Measurements from ENCODE around the gene SMIM35. TPM values are rescaled to one million over a fixed set of nuclear protein-coding genes. Genes with fewer than 3 reads are reported as not detected.

SMIM35 gene
- total RNA-seq, 2 experiments from 2014 or later: 2.2 to 2.4 TPM

DNA sequence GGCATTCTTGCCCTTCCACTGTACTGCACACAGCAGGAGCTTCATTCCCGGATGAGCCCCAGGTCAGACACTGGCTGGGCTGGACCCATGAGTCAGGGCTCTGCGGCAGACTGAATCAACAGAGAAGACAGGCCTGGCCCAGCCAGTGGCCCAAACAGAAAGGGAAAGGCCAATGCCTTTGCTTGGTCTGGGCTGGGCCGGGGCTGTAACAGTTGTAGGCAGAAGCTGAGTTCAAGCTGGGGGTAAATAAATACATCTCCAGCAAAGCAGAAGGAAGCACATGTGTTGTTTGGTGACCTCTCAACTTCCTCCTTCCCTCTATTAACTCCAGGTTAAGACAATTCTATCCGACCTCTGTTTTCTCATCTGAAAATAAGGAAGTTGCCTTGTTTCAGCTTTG is 1.8 kb upstream of the SMIM35 start:
- H3K9me3 Mint-ChIP-seq (ENCODE audit: insufficient read depth): peaks cover 23% of the 10 kb centered on the region
- POLR2A ChIA-PET: no interaction called here
- ATAC-seq (no peak), DNase-seq (no peak)
- CTCF ChIA-PET: no interaction called here
- no peak overlapping the region for H3K27ac Mint-ChIP-seq
- no peak overlapping the region for H3K4me3 Mint-ChIP-seq
- peaks cover 7% of the 10 kb centered on the region for H3K27me3 Mint-ChIP-seq (ENCODE audit: low read depth)
- H3K36me3 Mint-ChIP-seq (ENCODE audit: low read depth): peaks cover 7% of the 10 kb centered on the region
- H3K4me1 Mint-ChIP-seq (ENCODE audit: low read depth): no peaks in the 10 kb centered on the region

DNA sequence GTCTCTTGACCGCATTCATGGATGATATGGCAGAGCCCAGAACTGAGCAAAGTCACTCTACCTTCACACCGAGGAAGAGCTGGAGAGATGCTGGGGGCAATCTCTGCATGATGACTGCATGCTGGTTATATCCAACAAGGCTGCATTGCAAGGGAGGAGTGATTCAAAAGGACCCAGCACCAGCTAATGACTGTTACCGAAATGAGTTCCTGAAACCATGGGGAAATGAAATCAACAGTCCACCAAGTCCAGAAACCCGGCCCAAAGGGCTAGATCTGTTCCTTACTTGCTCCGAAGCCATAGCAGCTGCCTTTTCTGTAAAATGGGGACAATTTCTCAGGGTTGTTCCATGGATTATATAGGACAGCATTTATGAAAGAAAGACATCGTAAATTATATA is 1.2 kb upstream of the SMIM35 start:
- H3K9me3 Mint-ChIP-seq (ENCODE audit: insufficient read depth): peaks cover 23% of the 10 kb centered on the region
- ChIA-PET POLR2A (no interaction called here), CTCF (no interaction called here)
- ATAC-seq (no peak), DNase-seq (no peak)
- no peak overlapping the region for H3K4me3 Mint-ChIP-seq
- H3K27ac Mint-ChIP-seq: no peak overlapping the region
- H3K27me3 Mint-ChIP-seq (ENCODE audit: low read depth): peaks cover 5% of the 10 kb centered on the region
- no peaks in the 10 kb centered on the region for H3K4me1 Mint-ChIP-seq (ENCODE audit: low read depth)
- H3K36me3 Mint-ChIP-seq (ENCODE audit: low read depth): peaks cover 7% of the 10 kb centered on the region

DNA sequence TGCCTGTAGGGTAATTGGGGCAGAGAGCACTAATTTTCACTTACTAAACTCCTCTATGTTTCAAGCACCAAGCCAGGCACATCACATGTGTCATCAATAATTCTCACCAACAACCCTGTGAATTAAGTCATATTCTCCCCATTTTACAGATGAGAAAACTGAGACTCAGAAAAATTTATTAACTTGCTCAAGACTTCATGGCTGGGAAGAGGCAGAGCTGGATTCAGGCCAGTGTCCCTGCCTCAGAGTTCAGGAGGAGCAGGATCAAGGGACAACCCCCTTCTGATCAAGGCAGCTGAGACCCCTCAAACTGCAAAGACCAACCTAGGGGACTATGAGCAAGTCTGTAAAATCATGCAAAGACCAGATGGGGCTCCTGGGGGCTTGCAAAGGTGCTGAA is 2.1 kb downstream of the SMIM35 start:
- peaks cover 6% of the 10 kb centered on the region for H3K27me3 Mint-ChIP-seq (ENCODE audit: low read depth)
- ATAC-seq (no peak), DNase-seq (no peak)
- no peak overlapping the region for H3K27ac Mint-ChIP-seq
- H3K4me1 Mint-ChIP-seq (ENCODE audit: low read depth): no peaks in the 10 kb centered on the region
- H3K9me3 Mint-ChIP-seq (ENCODE audit: insufficient read depth): peaks cover 23% of the 10 kb centered on the region
- ChIA-PET CTCF (no interaction called here), POLR2A (no interaction called here)
- peaks cover 7% of the 10 kb centered on the region for H3K36me3 Mint-ChIP-seq (ENCODE audit: low read depth)
- no peak overlapping the region for H3K4me3 Mint-ChIP-seq

DNA sequence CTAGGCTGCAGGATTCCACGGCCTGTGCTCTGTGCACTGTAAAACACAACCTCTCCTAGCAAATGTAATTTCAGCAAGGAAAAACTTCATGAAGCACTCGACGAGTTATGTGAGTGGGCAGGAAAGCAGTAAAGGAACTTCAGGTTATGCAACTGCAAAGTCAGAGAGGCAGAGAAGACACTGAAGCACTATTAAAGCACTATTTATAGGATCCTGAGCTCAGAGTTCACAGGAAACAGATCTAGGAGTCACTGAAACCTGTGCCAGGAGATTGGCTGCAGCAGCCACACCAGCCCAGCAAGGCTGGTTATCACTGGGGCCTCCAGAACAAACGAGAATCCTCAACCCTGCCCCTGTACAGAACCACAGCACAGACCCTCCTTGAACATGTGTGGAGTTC is 2.5 kb downstream of the SMIM35 start:
- H3K9me3 Mint-ChIP-seq (ENCODE audit: insufficient read depth): peaks cover 23% of the 10 kb centered on the region
- H3K4me3 Mint-ChIP-seq: no peak overlapping the region
- no peak overlapping the region for H3K27ac Mint-ChIP-seq
- ChIA-PET POLR2A (no interaction called here), CTCF (no interaction called here)
- no peak for DNase-seq
- H3K36me3 Mint-ChIP-seq (ENCODE audit: low read depth): peaks cover 7% of the 10 kb centered on the region
- no peaks in the 10 kb centered on the region for H3K4me1 Mint-ChIP-seq (ENCODE audit: low read depth)
- no peak for ATAC-seq
- H3K27me3 Mint-ChIP-seq (ENCODE audit: low read depth): peaks cover 6% of the 10 kb centered on the region

DNA sequence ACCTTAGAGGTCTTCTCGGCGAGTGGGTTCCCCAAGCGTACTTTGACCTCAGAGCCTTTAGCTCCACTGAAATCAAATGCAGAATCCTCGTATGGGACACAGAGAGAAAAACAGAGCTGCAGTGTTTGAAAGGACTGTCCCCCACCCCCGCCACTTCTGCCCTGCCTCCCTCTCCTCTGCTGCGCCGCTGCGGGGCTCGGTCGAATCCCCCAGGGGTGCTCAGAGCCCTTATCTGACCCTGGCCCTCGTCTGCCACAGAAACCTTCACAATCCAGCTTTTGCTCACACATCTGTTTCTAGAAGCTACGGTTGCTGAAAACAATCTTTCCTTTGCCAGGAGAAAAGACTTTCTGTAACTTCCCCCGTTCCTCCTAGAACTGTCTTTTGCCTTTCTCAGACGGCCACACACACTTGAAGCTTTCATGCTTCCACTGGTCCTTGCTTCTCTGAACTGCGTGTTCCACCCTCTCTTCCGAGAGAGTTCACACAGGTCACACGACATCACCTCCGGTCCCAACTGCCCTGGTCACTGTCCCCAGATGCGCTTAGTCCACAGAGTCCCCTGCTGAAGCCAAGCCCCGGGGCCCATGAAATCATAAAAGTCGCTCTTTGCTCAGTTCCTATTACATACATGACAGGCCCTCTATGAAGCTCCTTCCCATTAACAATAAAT is 3.7 kb downstream of the SMIM35 start:
- ChIA-PET CTCF (no interaction called here), POLR2A (interaction anchor here (0.7 kb wide), 1 partner anchor 59 kb away, joined by 3 read pairs; no protein-coding TSS in a partner anchor)
- peaks cover 8% of the 10 kb centered on the region for H3K27me3 Mint-ChIP-seq (ENCODE audit: low read depth)
- peaks cover 17% of the 10 kb centered on the region for H3K9me3 Mint-ChIP-seq (ENCODE audit: insufficient read depth)
- H3K27ac Mint-ChIP-seq: no peak overlapping the region
- H3K4me1 Mint-ChIP-seq (ENCODE audit: low read depth): no peaks in the 10 kb centered on the region
- H3K4me3 Mint-ChIP-seq: no peak overlapping the region
- no peak for ATAC-seq
- DNase-seq: no peak
- peaks cover 6% of the 10 kb centered on the region for H3K36me3 Mint-ChIP-seq (ENCODE audit: low read depth)

DNA sequence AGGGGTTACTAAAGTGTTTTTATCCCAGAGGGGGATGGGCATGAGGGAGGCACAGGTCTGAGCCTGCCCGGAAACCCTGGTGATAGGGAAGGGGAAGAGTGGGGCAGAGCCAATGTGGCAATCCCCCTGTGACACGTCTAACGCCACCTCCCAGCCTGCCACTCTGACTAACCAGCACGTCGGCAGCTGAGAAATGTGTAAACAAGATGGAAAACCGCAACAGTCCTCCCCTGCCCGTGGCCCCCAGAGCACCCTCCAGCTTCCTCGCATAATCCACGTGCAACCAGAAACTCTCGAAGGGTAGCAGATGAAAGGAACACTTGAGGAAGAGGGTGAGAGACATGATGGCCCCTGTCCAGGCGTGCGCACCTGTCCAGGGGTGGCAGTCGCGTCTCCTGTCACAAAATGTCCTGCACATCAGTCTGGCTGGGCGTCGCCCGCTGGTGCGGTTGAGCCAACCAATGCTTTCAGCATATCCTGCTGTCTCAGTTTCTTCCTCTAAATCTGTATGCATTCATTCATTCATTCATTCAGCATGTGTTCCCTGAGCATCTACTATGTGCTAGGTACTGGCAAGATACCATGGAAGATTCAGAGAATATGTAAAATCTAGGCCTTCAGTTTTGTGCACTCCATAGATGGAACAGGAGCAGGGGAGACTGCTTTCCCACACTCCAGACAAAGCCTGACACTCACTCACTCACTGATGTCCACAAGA is 5.4 kb downstream of the SMIM35 start:
- Mint-ChIP-seq H3K4me1 (ENCODE audit: low read depth) (peaks cover 10% of the 10 kb centered on the region), H3K27me3 (ENCODE audit: low read depth) (peaks cover 8% of the 10 kb centered on the region), H3K4me3 (no peak overlapping the region), H3K27ac (no peak overlapping the region), H3K36me3 (ENCODE audit: low read depth) (peaks cover under 1% of the 10 kb centered on the region), H3K9me3 (ENCODE audit: insufficient read depth) (peaks cover 2% of the 10 kb centered on the region)
- CTCF ChIA-PET: interaction anchor here (1.5 kb wide), 1 partner anchor 28 kb away, joined by 4 read pairs; no protein-coding TSS in a partner anchor
- no peak for ATAC-seq
- DNase-seq: no peak
- POLR2A ChIA-PET: no interaction called here

DNA sequence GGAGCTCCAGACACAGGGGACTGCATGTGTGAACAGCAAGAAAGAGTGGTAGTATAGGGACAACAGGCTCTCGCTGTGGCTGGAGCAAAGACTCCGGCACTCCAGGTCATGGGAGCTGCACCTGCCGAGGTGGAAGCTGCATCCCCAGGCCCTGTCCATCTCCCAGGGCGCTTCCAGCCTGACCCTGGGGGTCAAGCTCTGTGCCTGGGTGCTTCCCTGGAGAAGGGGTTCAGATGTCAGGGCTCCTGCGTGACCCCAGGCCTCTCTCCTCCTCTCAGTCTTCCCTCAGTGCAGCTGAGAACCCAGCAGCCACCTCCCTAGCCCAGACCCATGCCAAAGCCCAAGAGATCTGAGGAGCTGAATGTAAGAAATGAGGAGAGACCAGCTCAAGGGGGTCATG is 6.5 kb downstream of the SMIM35 start:
- POLR2A ChIA-PET: no interaction called here

DNA sequence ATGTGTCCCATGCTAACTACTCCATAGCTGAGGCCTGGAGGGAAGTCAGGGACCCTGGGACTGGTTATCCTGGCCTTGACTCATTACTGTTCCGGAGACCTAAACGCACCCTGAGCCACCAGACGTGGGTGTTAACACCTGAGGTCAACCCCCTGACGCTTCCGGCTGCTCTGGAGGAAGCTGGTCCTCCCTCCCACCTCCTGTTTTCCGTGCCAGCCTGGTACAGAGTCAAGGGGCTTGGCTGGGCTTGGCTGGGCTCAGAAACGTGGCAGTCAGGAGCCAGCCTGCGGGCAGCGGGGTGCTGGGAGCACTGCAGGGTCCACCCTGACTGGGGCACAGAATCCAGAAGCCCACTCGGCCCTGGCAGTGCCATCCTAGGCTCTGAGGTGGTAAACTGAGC is 7.3 kb downstream of the SMIM35 start:
- H3K4me1 Mint-ChIP-seq (ENCODE audit: low read depth): peaks cover 13% of the 10 kb centered on the region
- no peaks in the 10 kb centered on the region for H3K36me3 Mint-ChIP-seq (ENCODE audit: low read depth)
- H3K27ac Mint-ChIP-seq: no peak overlapping the region
- ChIA-PET CTCF (interaction anchor here (1.5 kb wide), 1 partner anchor 26 kb away, joined by 4 read pairs; no protein-coding TSS in a partner anchor), POLR2A (no interaction called here)
- H3K9me3 Mint-ChIP-seq (ENCODE audit: insufficient read depth): no peaks in the 10 kb centered on the region
- H3K4me3 Mint-ChIP-seq: no peak overlapping the region
- DNase-seq (no peak), ATAC-seq (no peak)
- H3K27me3 Mint-ChIP-seq (ENCODE audit: low read depth): peaks cover 14% of the 10 kb centered on the region

More for the DNA sequence above, 6.5 kb downstream of the SMIM35 start:
- peaks cover 13% of the 10 kb centered on the region for H3K4me1 Mint-ChIP-seq (ENCODE audit: low read depth)
- no peaks in the 10 kb centered on the region for H3K36me3 Mint-ChIP-seq (ENCODE audit: low read depth)
- CTCF ChIA-PET: interaction anchor here (1.0 to 1.5 kb wide), 2 partner anchors 27 to 92 kb away, joined by 3 to 4 read pairs; no protein-coding TSS in a partner anchor
- DNase-seq (no peak), ATAC-seq (no peak)
- peaks cover 11% of the 10 kb centered on the region for H3K27me3 Mint-ChIP-seq (ENCODE audit: low read depth)
- no peaks in the 10 kb centered on the region for H3K9me3 Mint-ChIP-seq (ENCODE audit: insufficient read depth)
- no peak overlapping the region for H3K4me3 Mint-ChIP-seq
- H3K27ac Mint-ChIP-seq: no peak overlapping the region

DNA sequence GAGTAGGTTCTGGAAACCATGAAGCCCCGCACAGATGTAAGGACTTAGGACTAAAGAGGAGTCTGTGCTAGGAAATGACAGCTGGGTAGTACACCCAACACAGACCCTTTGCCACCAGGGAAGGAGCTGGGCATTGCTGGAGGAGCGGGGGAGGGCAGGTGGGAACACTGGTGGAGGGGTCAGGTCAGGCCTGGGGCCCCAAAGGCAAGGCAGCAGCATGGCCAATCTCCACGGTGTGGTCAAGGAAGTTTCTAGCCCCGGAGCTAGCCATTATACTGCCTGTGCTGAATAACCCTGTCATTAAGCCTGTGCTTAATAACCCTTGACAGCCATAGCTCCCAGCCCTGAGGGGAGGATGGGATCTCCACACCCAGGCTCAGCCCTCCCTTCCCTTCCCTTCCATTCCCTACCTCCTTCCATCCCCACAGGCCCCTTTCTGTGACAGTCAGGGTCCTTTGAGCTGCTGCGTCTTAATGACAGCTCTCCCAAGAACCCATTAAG is 7.8 kb downstream of the SMIM35 start:
- POLR2A ChIA-PET: no interaction called here
- Mint-ChIP-seq H3K36me3 (ENCODE audit: low read depth) (no peaks in the 10 kb centered on the region), H3K27ac (no peak overlapping the region), H3K4me1 (ENCODE audit: low read depth) (peaks cover 13% of the 10 kb centered on the region), H3K27me3 (ENCODE audit: low read depth) (peaks cover 14% of the 10 kb centered on the region), H3K9me3 (ENCODE audit: insufficient read depth) (no peaks in the 10 kb centered on the region), H3K4me3 (no peak overlapping the region)
- ATAC-seq: no peak
- CTCF ChIA-PET: no interaction called here
- no peak for DNase-seq

DNA sequence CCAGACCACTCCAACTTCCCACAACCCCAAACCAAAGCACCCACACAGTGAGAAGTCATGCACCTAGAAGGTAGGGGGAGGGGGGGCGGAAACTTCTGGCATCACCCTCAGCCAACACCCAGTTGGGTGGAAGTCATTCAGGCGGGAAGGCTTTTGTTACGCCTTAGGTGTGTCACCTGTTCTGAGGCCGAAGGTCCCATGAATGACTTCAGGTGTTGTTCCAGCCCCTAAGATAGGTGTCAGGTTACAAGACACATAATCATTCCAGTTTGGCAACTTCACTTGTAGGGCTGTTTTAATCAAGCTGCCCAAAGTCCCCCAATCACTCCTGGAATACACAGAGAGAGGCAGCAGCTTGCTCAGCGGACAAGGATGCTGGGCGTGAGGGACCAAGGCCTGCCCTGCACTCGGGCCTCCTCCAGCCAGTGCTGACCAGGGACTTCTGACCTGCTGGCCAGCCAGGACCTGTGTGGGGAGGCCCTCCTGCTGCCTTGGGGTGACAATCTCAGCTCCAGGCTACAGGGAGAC is 9.9 kb downstream of the SMIM35 start, which contains the start of gene TMPRSS4:
Gene TMPRSS4, plus strand, starts transcription at position 325 of the 528 bp plus-strand sequence. CDS start 225 bp downstream, outside the sequence.
- Mint-ChIP-seq H3K4me3 (no peak within 1 kb of the TSS), H3K9me3 (ENCODE audit: insufficient read depth) (no peaks in the 10 kb centered on the region), H3K4me1 (ENCODE audit: low read depth) (peaks cover 13% of the 10 kb centered on the region), H3K27ac (peak within 1 kb of the TSS; percentile 13), H3K27me3 (ENCODE audit: low read depth) (peaks cover 14% of the 10 kb centered on the region), H3K36me3 (ENCODE audit: low read depth) (no peaks in the 10 kb centered on the region)
- POLR2A ChIA-PET: no interaction called here
- CTCF ChIA-PET: no interaction called here
- no peak for DNase-seq
- ATAC-seq: no peak

DNA sequence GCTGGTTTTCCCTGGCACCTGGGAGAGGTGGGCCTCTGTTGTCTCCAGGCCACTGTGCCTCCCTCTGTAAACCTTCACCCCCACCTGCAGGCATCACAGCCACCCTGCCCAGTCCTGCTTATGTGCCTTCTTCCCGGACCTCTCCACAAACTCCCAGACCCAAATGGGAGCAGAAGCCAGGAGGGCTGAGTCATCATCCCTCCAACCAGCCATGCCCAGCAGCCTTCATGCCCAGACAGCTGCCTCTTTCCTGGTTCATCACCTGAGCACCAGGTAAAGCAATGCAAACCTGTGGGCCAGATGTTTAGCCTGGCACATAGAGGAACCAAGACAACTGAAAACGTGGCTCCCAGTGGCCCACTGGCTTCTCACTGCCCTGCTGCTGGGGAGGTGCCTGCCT is 12.0 kb downstream of the SMIM35 start:
- peaks cover 13% of the 10 kb centered on the region for H3K4me1 Mint-ChIP-seq (ENCODE audit: low read depth)
- CTCF ChIA-PET: interaction anchor here (4.4 kb wide), 1 partner anchor 21 kb away, joined by 21 read pairs; no protein-coding TSS in a partner anchor
- no peak overlapping the region for H3K4me3 Mint-ChIP-seq
- ATAC-seq: no peak
- POLR2A ChIA-PET: no interaction called here
- DNase-seq: no peak
- H3K27ac Mint-ChIP-seq: no peak overlapping the region
- H3K27me3 Mint-ChIP-seq (ENCODE audit: low read depth): peaks cover 11% of the 10 kb centered on the region
- H3K36me3 Mint-ChIP-seq (ENCODE audit: low read depth): no peaks in the 10 kb centered on the region
- no peaks in the 10 kb centered on the region for H3K9me3 Mint-ChIP-seq (ENCODE audit: insufficient read depth)

DNA sequence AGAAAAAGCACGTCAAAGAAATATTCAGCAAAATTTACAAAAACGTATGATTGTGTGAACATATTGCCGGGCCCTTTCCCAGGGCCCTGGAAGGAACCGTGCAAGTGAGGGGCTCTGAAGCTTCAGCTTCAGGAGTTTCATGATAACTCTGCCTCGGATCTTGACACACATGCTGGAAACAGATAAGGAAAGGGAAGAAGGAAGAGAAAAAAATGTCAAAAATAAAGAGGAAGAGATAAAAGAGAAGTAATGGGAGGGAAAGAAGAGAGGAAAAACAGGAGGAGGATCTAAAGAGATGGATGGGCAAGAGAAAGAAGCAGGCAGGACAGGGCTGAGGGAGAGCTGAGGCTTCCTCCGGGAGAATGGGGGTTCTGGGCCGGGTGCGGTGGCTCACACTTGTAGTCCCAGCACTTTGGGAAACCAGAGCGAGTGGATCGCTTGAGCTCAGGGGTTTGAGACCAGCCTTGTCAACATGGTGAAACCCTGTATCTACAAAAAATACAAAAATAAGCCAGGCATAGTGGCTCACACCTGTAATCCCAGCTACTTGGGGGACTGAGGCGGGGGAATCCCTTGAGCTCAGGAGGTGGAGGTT is 12.6 kb downstream of the SMIM35 start:
- CTCF ChIA-PET: interaction anchor here (4.4 kb wide), 1 partner anchor 21 kb away, joined by 21 read pairs; no protein-coding TSS in a partner anchor
- POLR2A ChIA-PET: no interaction called here
- Mint-ChIP-seq H3K4me3 (no peak overlapping the region), H3K4me1 (ENCODE audit: low read depth) (peaks cover 13% of the 10 kb centered on the region), H3K27me3 (ENCODE audit: low read depth) (peaks cover 11% of the 10 kb centered on the region), H3K9me3 (ENCODE audit: insufficient read depth) (no peaks in the 10 kb centered on the region), H3K36me3 (ENCODE audit: low read depth) (no peaks in the 10 kb centered on the region), H3K27ac (no peak overlapping the region)
- DNase-seq (no peak), ATAC-seq (no peak)

Measured in activated CD8-positive, alpha-beta T cell treated with anti-CD3 and anti-CD28 coated beads, Interleukin-2, amount 10 ng/mL, durations not matched to agents 7 days and 5 days (primary cell).